GM12878 (cell line): ENCODE measurements around the gene ULK4. TPM values are rescaled to one million over a fixed set of nuclear protein-coding genes. Genes with fewer than 3 reads are reported as not detected.
"Not testable (repeated sequence)": the region's sequence is repeated elsewhere in the genome, so short reads cannot be mapped to it uniquely, and the experiment has no call there.

Source experiments
- ATAC-seq: fragments of 200-7000 bp; cut with Tn5 transposase; 3 replicates; pipeline ENCODE4 v1.9.1; 2020; ENCODE audit warnings: mild to moderate bottlenecking, moderate library complexity
- BruUV-seq: library from RNA; stranded (reverse); fragments of 400-500 nt; replicated peaks from 2 replicates; lab custom pipeline; 2021; lab: Mats Ljungman, UMichigan
- CTCF ChIA-PET: fragments of 300-600 bp; sonication (Branson Sonifier 250); formaldehyde crosslinking; extraction: SDS; loops from one replicate; lab custom pipeline; 2021; ENCODE audit warnings: inconsistent platforms; lab: Yijun Ruan, JAX
- POLR2A ChIA-PET: fragments of 350-600 bp; formaldehyde crosslinking; extraction: SDS; loops from one replicate; lab custom pipeline; 2021; ENCODE audit warnings: inconsistent platforms; lab: Charles Lee
- RAD21 ChIA-PET: fragments of 300-600 bp; sonication (Branson Sonifier 250); formaldehyde crosslinking; loops from one replicate; lab custom pipeline; 2023; ENCODE audit warnings: antibody characterized with exemption; ENCODE audit not compliant: unreplicated experiment; lab: Charles Lee
- SMC1A ChIA-PET: fragments of 300-600 bp; sonication (Branson Sonifier 250); formaldehyde crosslinking; loops from one replicate; lab custom pipeline; 2023; ENCODE audit not compliant: unreplicated experiment, uncharacterized antibody; lab: Charles Lee
- DNase-seq: peaks from one replicate; pipeline ENCODE4 v3.0.0-alpha.2; 2011; ENCODE audit warnings: low read depth, low spot score
- FAIRE-seq: peaks from 3 replicates; lab custom pipeline; 2011; peaks lifted over from hg19 to GRCh38; lab: Jason Lieb, UNC
- H2AFZ ChIP-seq: 2 replicates; pipeline ENCODE4 v1.6.0; 2011; ENCODE audit warnings: low read depth, low read length, control low read depth; ENCODE audit not compliant: control insufficient read depth
- H3K27ac ChIP-seq: 2 replicates; pipeline ENCODE4 v1.5.1; 2011; ENCODE audit warnings: control low read depth; ENCODE audit not compliant: control insufficient read depth, insufficient read depth
- H3K27me3 ChIP-seq, 2 experiments: replicated peaks in 1 of 2; 2 replicates each; pipeline versions ENCODE4 v1.6.0 to v1.6.1; 2011; ENCODE audit warnings: low read length in 1 of 2; ENCODE audit not compliant: control insufficient read depth in 2 of 2, insufficient read depth in 2 of 2
- H3K36me3 ChIP-seq, 2 experiments: 2 replicates each; pipeline ENCODE4 v1.5.1; 2011; ENCODE audit warnings: low read length in 1 of 2; ENCODE audit not compliant: control insufficient read depth in 2 of 2, insufficient read depth in 2 of 2
- H3K4me1 ChIP-seq: 2 replicates; pipeline ENCODE4 v1.6.1; 2011; ENCODE audit warnings: mild to moderate bottlenecking, low read length, moderate library complexity, mixed read lengths; ENCODE audit not compliant: control insufficient read depth, insufficient read depth
- H3K4me2 ChIP-seq: 2 replicates; pipeline ENCODE4 v1.6.0; 2011; ENCODE audit warnings: control low read depth; ENCODE audit not compliant: control insufficient read depth, insufficient read depth
- H3K4me3 ChIP-seq: fragments of 200-600 bp; sonication (generic); 2 replicates; pipeline ENCODE4 v1.5.1; 2016
- H3K79me2 ChIP-seq: 2 replicates; pipeline ENCODE4 v1.6.0; 2011; ENCODE audit warnings: low read length; ENCODE audit not compliant: control insufficient read depth, insufficient read depth
- H3K9ac ChIP-seq: 2 replicates; pipeline ENCODE4 v1.8.0; 2011; ENCODE audit warnings: low read length, control low read depth, mixed read lengths; ENCODE audit not compliant: control insufficient read depth, insufficient read depth
- H3K9me3 ChIP-seq: replicated peaks from 3 replicates; pipeline ENCODE4 v1.5.1; 2011; ENCODE audit warnings: mild to moderate bottlenecking, low read length; ENCODE audit not compliant: control insufficient read depth, insufficient read depth
- H4K20me1 ChIP-seq: 2 replicates; pipeline ENCODE4 v1.6.0; 2011; ENCODE audit not compliant: control insufficient read depth, insufficient read depth
- ASH2L ChIP-seq: fragments of 300-600, 200-600 bp; sonication (generic); IDR thresholded peaks from 2 replicates; pipeline ENCODE4 v1.6.1; 2017; ENCODE audit warnings: low read depth, mild to moderate bottlenecking, borderline replicate concordance
- GABPA ChIP-seq: IDR thresholded peaks from 2 replicates; pipeline ENCODE4 v1.6.1; 2014; ENCODE audit warnings: antibody characterized with exemption, low read depth, mild to moderate bottlenecking, inconsistent platforms
- MTA3 ChIP-seq: IDR thresholded peaks from 2 replicates; pipeline ENCODE4 v1.6.1; 2012; ENCODE audit warnings: low read length, inconsistent platforms, borderline replicate concordance
- YBX1 ChIP-seq: fragments of 450-650 bp; IDR thresholded peaks from 2 replicates; pipeline ENCODE4 v1.6.1; 2016; ENCODE audit warnings: antibody characterized with exemption
- ZNF207 ChIP-seq: fragments of 450-650 bp; IDR thresholded peaks from 2 replicates; pipeline ENCODE4 v1.6.1; 2014; ENCODE audit warnings: antibody characterized with exemption, mild to moderate bottlenecking, borderline replicate concordance
- ZNF384 ChIP-seq: IDR thresholded peaks from 2 replicates; pipeline ENCODE4 v1.6.1; 2012; ENCODE audit warnings: low read depth, mild to moderate bottlenecking, low read length, improper control_type of control experiment, borderline replicate concordance
- WGBS: methylation state at CpG from one replicate; pipeline ENCODE4 v1.1.6; 2016; ENCODE audit warnings: low lambda C conversion rate; ENCODE audit not compliant: insufficient replicate concordance, insufficient coverage; ENCODE audit errors: missing lambda C conversion rate; 5-methylcytosine and 5-hydroxymethylcytosine counted together
- in situ Hi-C: fragments of 300-500 bp; cut with MboI; formaldehyde crosslinking; loops from 9 replicates; pipeline ENCODE4 v1.14.3; 2018; ENCODE audit warnings: mixed read lengths
- intact Hi-C: fragments of 100-400 bp; cut with micrococcal nuclease; formaldehyde crosslinking; loops from one replicate; pipeline ENCODE4 v1.14.2; 2022; ENCODE audit not compliant: unreplicated experiment
- polyA plus RNA-seq, 11 experiments: library from polyadenylated mRNA; depleted of rRNA in 4 of 11; unstranded in 6 of 11; stranded (reverse) in 5 of 11; fragments of >200 nt; fragmentation: Nextera tagmentation in 4 of 11; fragmentation: Illumina TruSeq in 1 of 11; extraction: Ambion mirVana in 4 of 11; extraction: Trizol in 1 of 11; gene quantifications; 1 replicate in 1 of 11; 2 replicates in 10 of 11; pipeline versions ENCODE4 v1.2.1 to v1.2.3, GENCODE V29; 2011 to 2016; ENCODE audit warnings: inconsistent platforms in 2 of 11, missing spikeins in 2 of 11, low read depth in 1 of 11
- total RNA-seq, 4 experiments: library from RNA; depleted of rRNA in 3 of 4; stranded (reverse); fragments of >200 nt in 3 of 4; fragmentation: Illumina TruSeq in 1 of 4; extraction: Trizol in 1 of 4; gene quantifications; 2 replicates each; pipeline versions ENCODE4 v1.2.1 to v1.2.3, GENCODE V29; 2013 to 2021
- TF ChIP-seq, protein P1 (sequence below): IDR thresholded peaks from 2 replicates; pipeline ENCODE4 v1.6.1; 2011; ENCODE audit warnings: mild to moderate bottlenecking, low read depth, low read length, moderate library complexity; ENCODE audit not compliant: insufficient replicate concordance
- TF ChIP-seq, protein P2 (sequence below): IDR thresholded peaks from 2 replicates; pipeline ENCODE4 v1.6.1; 2012; ENCODE audit warnings: low read length, inconsistent platforms
- TF ChIP-seq, protein P3 (sequence below): fragments of 450-650 bp; IDR thresholded peaks from 2 replicates; pipeline ENCODE4 v1.6.1; 2016; ENCODE audit warnings: mild to moderate bottlenecking

Gene ULK4
- total and polyA plus RNA-seq, 10 of the 15 experiments (the other 5 are each of a cell fraction or from before 2014, with no cell fraction given) = 3.5 to 7.6 (median 6.3) TPM

DNA sequence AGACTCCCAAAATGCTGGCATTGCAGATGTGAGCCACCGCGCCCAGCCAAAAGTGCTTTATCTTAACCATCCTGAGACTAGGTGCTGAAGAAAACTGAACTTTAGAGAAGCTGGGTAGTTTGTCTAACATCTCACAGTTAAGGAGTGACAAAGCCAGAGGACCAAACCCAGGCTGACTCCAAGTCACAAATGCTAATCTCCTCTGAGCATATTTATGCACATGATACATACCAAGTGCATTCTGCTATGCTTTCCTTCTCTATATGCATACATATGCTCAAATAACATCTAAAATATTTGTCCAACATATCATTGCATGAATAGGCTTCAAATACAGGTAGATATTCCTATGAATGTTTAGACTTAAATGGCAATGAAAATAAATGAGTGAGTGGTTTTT is 505.7 kb downstream of the ULK4 start:
- Histone ChIP-seq H3K36me3 (no peaks in the 10 kb centered on the region), H3K4me3 (no peak overlapping the region), H3K27me3 (no peaks in the 10 kb centered on the region), H2AFZ (no peak overlapping the region), H3K79me2 (no peaks in the 10 kb centered on the region), H3K9ac (no peak overlapping the region), H3K4me2 (no peak overlapping the region), H4K20me1 (no peaks in the 10 kb centered on the region), H3K4me1 (no peaks in the 10 kb centered on the region), H3K9me3 (no peaks in the 10 kb centered on the region), H3K27ac (no peak overlapping the region)
- intact Hi-C loops = no loop called here
- no peak for ATAC-seq
- ChIA-PET POLR2A (no interaction called here), SMC1A (no interaction called here), CTCF (no interaction called here), RAD21 (no interaction called here)
- TF ChIP-seq MTA3 (no peak), ZNF384 (no peak), GABPA (no peak), ASH2L (no peak), ZNF207 (no peak), YBX1 (no peak)
- TF ChIP-seq, protein P1, sequence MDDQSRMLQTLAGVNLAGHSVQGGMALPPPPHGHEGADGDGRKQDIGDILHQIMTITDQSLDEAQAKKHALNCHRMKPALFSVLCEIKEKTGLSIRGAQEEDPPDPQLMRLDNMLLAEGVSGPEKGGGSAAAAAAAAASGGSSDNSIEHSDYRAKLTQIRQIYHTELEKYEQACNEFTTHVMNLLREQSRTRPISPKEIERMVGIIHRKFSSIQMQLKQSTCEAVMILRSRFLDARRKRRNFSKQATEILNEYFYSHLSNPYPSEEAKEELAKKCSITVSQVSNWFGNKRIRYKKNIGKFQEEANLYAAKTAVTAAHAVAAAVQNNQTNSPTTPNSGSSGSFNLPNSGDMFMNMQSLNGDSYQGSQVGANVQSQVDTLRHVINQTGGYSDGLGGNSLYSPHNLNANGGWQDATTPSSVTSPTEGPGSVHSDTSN = no peak
- TF ChIP-seq, protein P2, sequence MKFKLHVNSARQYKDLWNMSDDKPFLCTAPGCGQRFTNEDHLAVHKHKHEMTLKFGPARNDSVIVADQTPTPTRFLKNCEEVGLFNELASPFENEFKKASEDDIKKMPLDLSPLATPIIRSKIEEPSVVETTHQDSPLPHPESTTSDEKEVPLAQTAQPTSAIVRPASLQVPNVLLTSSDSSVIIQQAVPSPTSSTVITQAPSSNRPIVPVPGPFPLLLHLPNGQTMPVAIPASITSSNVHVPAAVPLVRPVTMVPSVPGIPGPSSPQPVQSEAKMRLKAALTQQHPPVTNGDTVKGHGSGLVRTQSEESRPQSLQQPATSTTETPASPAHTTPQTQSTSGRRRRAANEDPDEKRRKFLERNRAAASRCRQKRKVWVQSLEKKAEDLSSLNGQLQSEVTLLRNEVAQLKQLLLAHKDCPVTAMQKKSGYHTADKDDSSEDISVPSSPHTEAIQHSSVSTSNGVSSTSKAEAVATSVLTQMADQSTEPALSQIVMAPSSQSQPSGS = no peak
- TF ChIP-seq, protein P3, sequence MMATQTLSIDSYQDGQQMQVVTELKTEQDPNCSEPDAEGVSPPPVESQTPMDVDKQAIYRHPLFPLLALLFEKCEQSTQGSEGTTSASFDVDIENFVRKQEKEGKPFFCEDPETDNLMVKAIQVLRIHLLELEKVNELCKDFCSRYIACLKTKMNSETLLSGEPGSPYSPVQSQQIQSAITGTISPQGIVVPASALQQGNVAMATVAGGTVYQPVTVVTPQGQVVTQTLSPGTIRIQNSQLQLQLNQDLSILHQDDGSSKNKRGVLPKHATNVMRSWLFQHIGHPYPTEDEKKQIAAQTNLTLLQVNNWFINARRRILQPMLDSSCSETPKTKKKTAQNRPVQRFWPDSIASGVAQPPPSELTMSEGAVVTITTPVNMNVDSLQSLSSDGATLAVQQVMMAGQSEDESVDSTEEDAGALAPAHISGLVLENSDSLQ = no peak
- in situ Hi-C loops = no loop called here
- no peak for FAIRE-seq
- DNase-seq = no peak
- 96% methylated on average over 2 of the region's 2 CpGs for WGBS
- no TSS peak for BruUV-seq

DNA sequence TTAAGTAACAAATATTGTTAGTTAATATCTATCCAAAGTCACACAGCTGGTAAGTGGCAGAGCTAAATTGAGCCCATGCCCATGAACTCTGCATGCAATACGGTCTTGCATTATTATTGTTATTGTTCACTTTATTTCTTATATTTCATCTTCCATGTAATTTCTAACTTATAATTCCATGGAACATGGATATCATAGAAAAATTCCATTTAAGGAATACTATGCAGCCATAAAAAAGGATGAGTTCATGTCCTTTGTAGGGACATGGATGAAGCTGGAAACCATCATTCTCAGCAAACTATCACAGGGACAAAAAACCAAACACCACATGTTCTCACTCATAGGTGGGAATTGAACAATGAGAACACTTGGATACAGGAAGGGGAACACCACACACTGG is 508.3 kb downstream of the ULK4 start:
- H3K4me1 ChIP-seq, H3K4me2 ChIP-seq, H3K27ac ChIP-seq, H3K9me3 ChIP-seq, BruUV-seq, CTCF ChIA-PET, H3K36me3 ChIP-seq, POLR2A ChIA-PET, RAD21 ChIA-PET, H2AFZ ChIP-seq, intact Hi-C loops, DNase-seq, H3K4me3 ChIP-seq, FAIRE-seq, H3K79me2 ChIP-seq, in situ Hi-C loops, ATAC-seq, H3K9ac ChIP-seq, H3K27me3 ChIP-seq, H4K20me1 ChIP-seq, SMC1A ChIA-PET: not testable (repeated sequence)
- WGBS = 100% methylated on average over 1 of the region's 1 CpG
